Measurements from ENCODE around the gene C1orf52.

C1orf52 gene

DNA sequence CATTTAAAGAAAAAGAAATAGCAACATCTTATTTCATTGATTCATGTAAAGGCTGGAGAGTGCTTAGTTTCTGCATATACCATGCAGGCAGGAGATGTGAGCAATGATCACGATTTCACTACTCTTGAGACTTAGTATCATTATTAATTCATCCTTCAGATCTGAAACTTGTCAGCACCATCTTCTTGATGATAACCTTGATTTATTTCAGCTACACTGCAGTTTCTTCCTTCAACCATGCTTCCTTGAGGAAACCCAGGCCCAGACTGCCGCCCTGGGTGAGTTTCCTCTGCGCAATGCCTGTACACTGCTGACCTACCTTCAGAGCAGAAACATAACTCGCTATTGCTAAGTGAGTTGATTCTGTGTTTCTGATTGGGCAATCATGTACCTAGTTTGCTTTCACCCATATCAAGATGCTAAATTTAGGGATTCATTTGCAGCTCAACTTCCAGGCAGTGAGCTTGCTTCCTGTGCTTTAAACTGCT is 30.4 kb upstream of the C1orf52 start:
- Histone ChIP-seq H3K79me2 (ENCODE audit: low read length) (no peaks in the 10 kb centered on the region), H3K9me2 (replicated peaks; ENCODE audit: insufficient read depth, low read length) (no peaks in the 10 kb centered on the region), H3K4me2 (ENCODE audit: low read depth, low read length) (no peak overlapping the region), H3K27ac (ENCODE audit: low read length) (no peak overlapping the region), H4K20me1 (ENCODE audit: insufficient read depth, low read length) (no peaks in the 10 kb centered on the region), H3K9me3 (replicated peaks; ENCODE audit: insufficient read depth, low read length) (no peaks in the 10 kb centered on the region), H3K4me1 (ENCODE audit: low read length) (no peaks in the 10 kb centered on the region), H3F3A (ENCODE audit: insufficient read depth, low read length) (no peaks in the 10 kb centered on the region), H3K36me3 (replicated peaks; ENCODE audit: insufficient read depth, low read length) (no peaks in the 10 kb centered on the region), H2AFZ (ENCODE audit: low read length) (no peak overlapping the region), H3K27me3 (replicated peaks; ENCODE audit: insufficient read depth, low read length) (no peaks in the 10 kb centered on the region), H3K4me3 (ENCODE audit: low read length) (no peak overlapping the region), H3K9ac (ENCODE audit: low read length) (no peak overlapping the region)
- TF ChIP-seq EZH2phosphoT487 (IDR thresholded peaks at IDR 0.05; ENCODE audit: low read length) (no peak), EZH2 (optimal IDR thresholded peaks at IDR 0.05; ENCODE audit: low read depth, low read length) (no peak)
- TF ChIP-seq, protein P1, sequence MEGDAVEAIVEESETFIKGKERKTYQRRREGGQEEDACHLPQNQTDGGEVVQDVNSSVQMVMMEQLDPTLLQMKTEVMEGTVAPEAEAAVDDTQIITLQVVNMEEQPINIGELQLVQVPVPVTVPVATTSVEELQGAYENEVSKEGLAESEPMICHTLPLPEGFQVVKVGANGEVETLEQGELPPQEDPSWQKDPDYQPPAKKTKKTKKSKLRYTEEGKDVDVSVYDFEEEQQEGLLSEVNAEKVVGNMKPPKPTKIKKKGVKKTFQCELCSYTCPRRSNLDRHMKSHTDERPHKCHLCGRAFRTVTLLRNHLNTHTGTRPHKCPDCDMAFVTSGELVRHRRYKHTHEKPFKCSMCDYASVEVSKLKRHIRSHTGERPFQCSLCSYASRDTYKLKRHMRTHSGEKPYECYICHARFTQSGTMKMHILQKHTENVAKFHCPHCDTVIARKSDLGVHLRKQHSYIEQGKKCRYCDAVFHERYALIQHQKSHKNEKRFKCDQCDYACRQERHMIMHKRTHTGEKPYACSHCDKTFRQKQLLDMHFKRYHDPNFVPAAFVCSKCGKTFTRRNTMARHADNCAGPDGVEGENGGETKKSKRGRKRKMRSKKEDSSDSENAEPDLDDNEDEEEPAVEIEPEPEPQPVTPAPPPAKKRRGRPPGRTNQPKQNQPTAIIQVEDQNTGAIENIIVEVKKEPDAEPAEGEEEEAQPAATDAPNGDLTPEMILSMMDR (IDR thresholded peaks at IDR 0.05; ENCODE audit: low read length): no peak
- DNase-seq: no peak

DNA sequence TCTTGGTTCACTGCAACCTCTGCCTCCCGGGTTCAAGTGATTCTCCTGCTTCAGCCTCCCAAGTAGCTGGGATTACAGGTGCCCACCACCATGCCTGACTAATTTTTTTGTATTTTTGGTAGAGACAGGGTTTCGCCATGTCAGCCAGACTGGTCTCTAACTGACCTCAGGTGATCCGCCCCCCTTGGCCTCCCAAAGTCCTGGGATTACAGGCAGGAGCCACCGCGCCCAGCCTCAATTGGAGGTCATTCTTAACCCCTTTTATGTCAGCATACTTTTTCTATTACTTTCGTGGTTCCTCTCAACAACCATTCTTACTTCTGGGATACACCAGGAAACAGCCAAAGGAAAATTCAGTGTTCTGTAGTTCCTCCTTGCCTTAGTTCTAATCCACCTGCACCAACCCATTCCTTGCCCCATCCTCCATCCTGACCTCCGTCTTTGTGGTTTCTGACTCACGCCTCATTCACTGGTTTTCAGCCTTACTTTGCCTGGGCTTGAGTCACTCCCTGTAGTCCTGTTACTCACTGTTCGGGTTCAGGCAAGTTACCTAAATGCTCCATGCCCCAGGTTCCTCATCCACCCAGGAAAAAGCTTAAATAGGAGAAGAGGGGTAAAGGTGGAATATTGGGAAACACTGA is 29.9 kb upstream of the C1orf52 start:
- H3K36me3 ChIP-seq (replicated peaks; ENCODE audit: insufficient read depth, low read length): no peaks in the 10 kb centered on the region
- H3K27me3 ChIP-seq (replicated peaks; ENCODE audit: insufficient read depth, low read length): no peaks in the 10 kb centered on the region
- H3K4me2 ChIP-seq (ENCODE audit: low read depth, low read length): no peak overlapping the region
- H4K20me1 ChIP-seq (ENCODE audit: insufficient read depth, low read length): no peaks in the 10 kb centered on the region
- DNase-seq: no peak
- no peaks in the 10 kb centered on the region for H3K4me1 ChIP-seq (ENCODE audit: low read length)
- no peaks in the 10 kb centered on the region for H3K9me3 ChIP-seq (replicated peaks; ENCODE audit: insufficient read depth, low read length)
- H3K9ac ChIP-seq (ENCODE audit: low read length): no peak overlapping the region
- TF ChIP-seq EZH2phosphoT487 (IDR thresholded peaks at IDR 0.05; ENCODE audit: low read length) (no peak), EZH2 (optimal IDR thresholded peaks at IDR 0.05; ENCODE audit: low read depth, low read length) (no peak)
- TF ChIP-seq, protein P1 (IDR thresholded peaks at IDR 0.05; ENCODE audit: low read length): no peak
- H3K27ac ChIP-seq (ENCODE audit: low read length): no peak overlapping the region
- H3K4me3 ChIP-seq (ENCODE audit: low read length): no peak overlapping the region
- no peak overlapping the region for H2AFZ ChIP-seq (ENCODE audit: low read length)
- no peaks in the 10 kb centered on the region for H3F3A ChIP-seq (ENCODE audit: insufficient read depth, low read length)
- H3K79me2 ChIP-seq (ENCODE audit: low read length): no peaks in the 10 kb centered on the region
- H3K9me2 ChIP-seq (replicated peaks; ENCODE audit: insufficient read depth, low read length): no peaks in the 10 kb centered on the region

DNA sequence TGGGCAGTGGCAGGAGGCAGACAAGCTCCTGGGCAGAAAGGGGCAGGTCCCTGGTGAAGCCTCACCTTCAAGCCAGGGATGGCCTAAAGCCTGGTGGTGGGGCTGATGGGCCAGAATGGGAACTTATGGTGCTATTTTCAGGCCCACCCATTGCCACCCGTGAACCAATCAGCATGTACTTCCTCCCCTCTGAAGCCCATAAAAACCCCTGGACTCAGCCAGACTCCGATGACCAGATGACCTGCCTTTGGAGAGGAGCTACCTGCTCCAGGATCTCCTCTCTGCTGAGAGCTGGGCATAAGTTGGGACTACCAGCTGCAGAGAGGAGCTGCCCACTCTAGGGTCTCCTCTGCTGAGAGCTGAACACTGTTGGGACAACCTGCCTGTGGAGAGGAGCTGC is 24.7 kb upstream of the C1orf52 start:
- no peak overlapping the region for H3K9ac ChIP-seq (ENCODE audit: low read length)
- TF ChIP-seq EZH2phosphoT487 (IDR thresholded peaks at IDR 0.05; ENCODE audit: low read length): no peak
- TF ChIP-seq EZH2 (optimal IDR thresholded peaks at IDR 0.05; ENCODE audit: low read depth, low read length): no peak
- H2AFZ ChIP-seq (ENCODE audit: low read length): no peak overlapping the region
- H3K9me3 ChIP-seq (replicated peaks; ENCODE audit: insufficient read depth, low read length): no peaks in the 10 kb centered on the region
- H3K9me2 ChIP-seq (replicated peaks; ENCODE audit: insufficient read depth, low read length): no peaks in the 10 kb centered on the region
- no peaks in the 10 kb centered on the region for H3K27me3 ChIP-seq (replicated peaks; ENCODE audit: insufficient read depth, low read length)
- H3K27ac ChIP-seq (ENCODE audit: low read length): no peak overlapping the region
- DNase-seq: no peak
- no peak overlapping the region for H3K4me2 ChIP-seq (ENCODE audit: low read depth, low read length)
- no peaks in the 10 kb centered on the region for H4K20me1 ChIP-seq (ENCODE audit: insufficient read depth, low read length)
- H3F3A ChIP-seq (ENCODE audit: insufficient read depth, low read length): no peaks in the 10 kb centered on the region
- H3K4me1 ChIP-seq (ENCODE audit: low read length): no peaks in the 10 kb centered on the region
- H3K4me3 ChIP-seq (ENCODE audit: low read length): no peak overlapping the region
- H3K79me2 ChIP-seq (ENCODE audit: low read length): no peaks in the 10 kb centered on the region
- H3K36me3 ChIP-seq (replicated peaks; ENCODE audit: insufficient read depth, low read length): no peaks in the 10 kb centered on the region
